K562 (cell line): ENCODE measurements around the gene TM2D3. TPM values are rescaled to one million over a fixed set of nuclear protein-coding genes. Genes with fewer than 3 reads are reported as not detected.
A peak's percentile ranks its signal among the peaks of the same experiment; 100 is the strongest.

Experiments
- ATAC-seq: fragments of 200-7000 bp; cut with Tn5 transposase; 3 replicates; pipeline ENCODE4 v1.9.1; 2020; ENCODE audit warnings: moderate library complexity
- BruUV-seq: library from RNA; stranded (reverse); fragments of 400-500 nt; replicated peaks from 2 replicates; lab custom pipeline; 2021; lab: Mats Ljungman, UMichigan
- CTCF ChIA-PET: fragments of 300-600 bp; formaldehyde crosslinking; extraction: SDS; loops from one replicate; lab custom pipeline; 2021; ENCODE audit warnings: low intra/inter-chr PET ratio; lab: Yijun Ruan, JAX
- POLR2A ChIA-PET: fragments of 300-600, 350-650 bp; sonication (Branson Sonifier 250); formaldehyde crosslinking; extraction: SDS; loops from one replicate; lab custom pipeline; 2021; ENCODE audit warnings: antibody characterized with exemption, inconsistent platforms; lab: Yijun Ruan, JAX
- DNase-seq, 4 experiments: peaks; one replicate each; pipeline versions ENCODE4 v3.0.0 to v3.0.0-alpha.2; 2011 to 2018; ENCODE audit warnings: low spot score in 3 of 4, mixed read lengths in 3 of 4; ENCODE audit errors: extremely low read depth in 1 of 4
- FAIRE-seq: peaks from 2 replicates; lab custom pipeline; 2011; peaks lifted over from hg19 to GRCh38; lab: Jason Lieb, UNC
- H2AFZ ChIP-seq: 2 replicates; pipeline ENCODE4 v1.6.0; 2011; ENCODE audit warnings: low read depth, low read length, control low read depth, inconsistent platforms
- H3K27ac ChIP-seq: fragments of 200-600 bp; 3 replicates; pipeline ENCODE4 v1.8.0; 2011; ENCODE audit warnings: low read depth, mild to moderate bottlenecking, control low read depth, inconsistent platforms, low read length, moderate library complexity, mixed read lengths; ENCODE audit errors: extremely low read depth
- H3K27me3 ChIP-seq, 2 experiments: fragments of 300-600 bp in 1 of 2; 2 replicates in 1 of 2; 3 replicates in 1 of 2; pipeline versions ENCODE4 v1.6.0 to v1.8.0; 2011; ENCODE audit warnings: inconsistent platforms in 2 of 2, low read length in 2 of 2, mild to moderate bottlenecking in 1 of 2, mixed read lengths in 1 of 2, moderate library complexity in 1 of 2; ENCODE audit not compliant: control insufficient read depth in 2 of 2, insufficient read depth in 2 of 2
- H3K36me3 ChIP-seq: fragments of 300-600 bp; 3 replicates; pipeline ENCODE4 v1.8.0; 2011; ENCODE audit warnings: mild to moderate bottlenecking, low read length, inconsistent platforms; ENCODE audit not compliant: control insufficient read depth, insufficient read depth
- H3K4me1 ChIP-seq, 2 experiments: fragments of 200-600 bp in 1 of 2; replicated peaks in 1 of 2; 2 replicates in 1 of 2; 3 replicates in 1 of 2; pipeline versions ENCODE4 v1.5.1 to v1.8.0; 2011; ENCODE audit warnings: inconsistent platforms in 2 of 2, low read length in 2 of 2, mild to moderate bottlenecking in 1 of 2, mixed read lengths in 1 of 2, moderate library complexity in 1 of 2; ENCODE audit not compliant: control insufficient read depth in 2 of 2, insufficient read depth in 2 of 2
- H3K4me2 ChIP-seq: 2 replicates; pipeline ENCODE4 v1.6.1; 2011; ENCODE audit warnings: low read length, control low read depth, inconsistent platforms, mixed read lengths; ENCODE audit not compliant: insufficient read depth
- H3K4me3 ChIP-seq: fragments of 200-600 bp; sonication (generic), shearing (Covaris generic); 2 replicates; pipeline ENCODE4 v1.5.1; 2016; ENCODE audit warnings: control low read depth, inconsistent platforms
- H3K79me2 ChIP-seq: fragments of 200-600 bp; 3 replicates; pipeline ENCODE4 v1.8.0; 2011; ENCODE audit warnings: low read length, inconsistent platforms; ENCODE audit not compliant: control insufficient read depth, insufficient read depth
- H3K9ac ChIP-seq, 2 experiments: 2 replicates each; pipeline versions ENCODE4 v1.6.0 to v1.6.1; 2011; ENCODE audit warnings: low read depth in 2 of 2, low read length in 2 of 2, control low read depth in 1 of 2, inconsistent platforms in 1 of 2, mild to moderate bottlenecking in 1 of 2, mixed read lengths in 1 of 2; ENCODE audit not compliant: insufficient read depth in 1 of 2
- H3K9me1 ChIP-seq: one replicate; pipeline ENCODE4 v1.6.0; 2011; ENCODE audit warnings: inconsistent platforms, mild to moderate bottlenecking, low read length, moderate library complexity; ENCODE audit not compliant: control insufficient read depth, insufficient read depth
- H3K9me3 ChIP-seq: replicated peaks from 2 replicates; pipeline ENCODE4 v1.5.1; 2011; ENCODE audit warnings: low read depth, low read length, inconsistent platforms; ENCODE audit not compliant: control insufficient read depth, insufficient read depth
- H4K20me1 ChIP-seq: replicated peaks from 2 replicates; pipeline ENCODE4 v1.6.1; 2011; ENCODE audit warnings: low read length, inconsistent platforms, mixed read lengths; ENCODE audit not compliant: control insufficient read depth, insufficient read depth
- BDP1 ChIP-seq: IDR thresholded peaks from 3 replicates; pipeline ENCODE4 v1.6.1; 2011; ENCODE audit not compliant: insufficient read length, insufficient read depth
- CTBP1 ChIP-seq: fragments of 450-650 bp; IDR thresholded peaks from 2 replicates; pipeline ENCODE4 v1.6.1; 2016; ENCODE audit warnings: borderline replicate concordance
- EZH2 ChIP-seq: IDR thresholded peaks from 2 replicates; pipeline ENCODE4 v1.6.1; 2012; ENCODE audit warnings: low read depth, mild to moderate bottlenecking, inconsistent platforms, low read length, borderline replicate concordance
- FOXO4 ChIP-seq: fragments of 450-650 bp; formaldehyde crosslinking; IDR thresholded peaks from 2 replicates; pipeline ENCODE4 v1.4.0; 2020; ENCODE audit warnings: mild to moderate bottlenecking, moderate library complexity
- HMBOX1 ChIP-seq: sonication (generic); IDR thresholded peaks from 2 replicates; pipeline ENCODE4 v1.6.1; 2016
- IRF2 ChIP-seq: sonication (generic); formaldehyde crosslinking; IDR thresholded peaks from 2 replicates; pipeline ENCODE4 v1.8.1; 2022; ENCODE audit warnings: mild to moderate bottlenecking, missing genetic modification reagents
- KLF6 ChIP-seq: fragments of 250-450 bp; sonication (Bioruptor Pico); IDR thresholded peaks from 2 replicates; pipeline ENCODE4 v1.4.0; 2020; ENCODE audit warnings: mild to moderate bottlenecking, moderate library complexity, borderline replicate concordance
- L3MBTL2 ChIP-seq: fragments of 450-650 bp; IDR thresholded peaks from 2 replicates; pipeline ENCODE4 v1.6.1; 2016; ENCODE audit warnings: mild to moderate bottlenecking, moderate library complexity
- MECOM ChIP-seq: fragments of 250-450 bp; sonication (Bioruptor Pico); IDR thresholded peaks from 2 replicates; pipeline ENCODE4 v1.8.0; 2022; ENCODE audit warnings: inconsistent platforms
- MXI1 ChIP-seq: IDR thresholded peaks from 2 replicates; pipeline ENCODE4 v1.6.1; 2011; ENCODE audit warnings: low read depth, mild to moderate bottlenecking, improper control_type of control experiment, low read length
- OTX1 ChIP-seq: fragments of 450-650 bp; formaldehyde crosslinking; IDR thresholded peaks from 2 replicates; pipeline ENCODE4 v1.4.0; 2022; ENCODE audit warnings: mild to moderate bottlenecking
- PHB2 ChIP-seq: fragments of 450-650 bp; IDR thresholded peaks from 2 replicates; pipeline ENCODE4 v1.6.1; 2017; ENCODE audit warnings: low read depth
- POLR2AphosphoS2 ChIP-seq: IDR thresholded peaks from 2 replicates; pipeline ENCODE4 v1.6.1; 2012; ENCODE audit warnings: low read length, improper control_type of control experiment
- PREB ChIP-seq: sonication (generic); formaldehyde crosslinking; IDR thresholded peaks from 2 replicates; pipeline ENCODE4 v1.8.1; 2023; ENCODE audit warnings: mild to moderate bottlenecking, missing genetic modification reagents
- USF2 ChIP-seq: sonication (generic); formaldehyde crosslinking; IDR thresholded peaks from 2 replicates; pipeline ENCODE4 v1.5.0; 2020; ENCODE audit warnings: missing genetic modification reagents
- YBX1 ChIP-seq: fragments of 450-650 bp; IDR thresholded peaks from 2 replicates; pipeline ENCODE4 v1.7.1; 2016; ENCODE audit warnings: mild to moderate bottlenecking
- ZBED1 ChIP-seq: IDR thresholded peaks from 2 replicates; pipeline ENCODE4 v1.6.1; 2014
- ZC3H11A ChIP-seq: IDR thresholded peaks from 2 replicates; pipeline ENCODE4 v1.6.1; 2012; ENCODE audit warnings: low read depth, low read length, improper control_type of control experiment
- ZNF217 ChIP-seq: sonication (generic); formaldehyde crosslinking; IDR thresholded peaks from 2 replicates; pipeline ENCODE4 v1.8.0; 2022; ENCODE audit warnings: mild to moderate bottlenecking, missing genetic modification reagents
- ZNF766 ChIP-seq: fragments of 200-800 bp; sonication (Bioruptor generic); conservative IDR thresholded peaks from 2 replicates; pipeline ENCODE4 v1.6.1; 2016; ENCODE audit warnings: missing genetic modification characterization, missing compliant biosample characterization
- WGBS: fragments of 100-300 bp; shearing (Covaris generic); methylation state at CpG from one replicate; pipeline ENCODE4 v1.1.6; 2016; ENCODE audit warnings: low coverage, mixed read lengths; ENCODE audit not compliant: insufficient coverage; ENCODE audit errors: missing lambda C conversion rate; 5-methylcytosine and 5-hydroxymethylcytosine counted together
- in situ Hi-C: fragments of 300-500 bp; cut with MboI; formaldehyde crosslinking; loops from 4 replicates; pipeline ENCODE4 v1.15.0; 2018; ENCODE audit warnings: inconsistent platforms, mixed read lengths
- intact Hi-C: fragments of 100-400 bp; cut with micrococcal nuclease; formaldehyde crosslinking; loops from 2 replicates; pipeline ENCODE4 v1.14.2; 2022
- polyA plus RNA-seq, 8 experiments: library from polyadenylated mRNA; depleted of rRNA in 4 of 8; stranded (reverse) in 5 of 8; unstranded in 3 of 8; fragments of >200 nt; fragmentation: Nextera tagmentation in 2 of 8; fragmentation: Illumina TruSeq in 1 of 8; extraction: Ambion mirVana in 2 of 8; extraction: Trizol in 1 of 8; gene quantifications; 2 replicates each; pipeline versions ENCODE4 v1.2.1 to v1.2.3, GENCODE V29; 2011 to 2014; ENCODE audit warnings: inconsistent platforms in 1 of 8, missing spikeins in 1 of 8
- total RNA-seq, 7 experiments: library from RNA; depleted of rRNA in 6 of 7; stranded (reverse); fragments of >200 nt in 6 of 7; fragmentation: Illumina TruSeq in 2 of 7; extraction: Trizol in 2 of 7; gene quantifications; 2 replicates each; pipeline versions ENCODE4 v1.2.1 to v1.2.3, GENCODE V29; 2011 to 2021; ENCODE audit warnings: low replicate concordance in 1 of 7

The TM2D3 gene
- total and polyA plus RNA-seq, 9 of the 15 experiments (the other 6 are each of a cell fraction or from before 2014, with no cell fraction given) = 16.5 to 67.9 (median 31.3) TPM

- H3K4me2 ChIP-seq = peak overlapping the region; percentile 86
- H4K20me1 ChIP-seq = no peaks in the 10 kb centered on the region
- in situ Hi-C loops (loop anchor here (5.0 kb wide), 1 partner anchor 361 kb away; no protein-coding TSS in a partner anchor), intact Hi-C loops (loop anchor here (5.0 kb wide), 1 partner anchor 119 kb away; no protein-coding TSS in a partner anchor)
- peak overlapping the region; percentile 90 for H3K27ac ChIP-seq
- H3K36me3 ChIP-seq = peaks cover 40% of the 10 kb centered on the region
- H3K4me3 ChIP-seq = peak overlapping the region; percentile 81
- H2AFZ ChIP-seq = peak overlapping the region; percentile 96
- H3K9me3 ChIP-seq = no peaks in the 10 kb centered on the region
- CTCF ChIA-PET = interaction anchor here (0.6 to 0.8 kb wide), 2 partner anchors 47 to 352 kb away, joined by 3 to 4 read pairs; no protein-coding TSS in a partner anchor
- WGBS = 8% methylated on average over 42 of the region's 42 CpGs
- POLR2A ChIA-PET = interaction anchor here (0.7 to 1.4 kb wide), 3 partner anchors 11 to 363 kb away, joined by 3 to 6 read pairs (median 3); no protein-coding TSS in a partner anchor
- peak; percentile 52 for ATAC-seq
- FAIRE-seq = peak; percentile 37
- H3K4me1 ChIP-seq = peaks cover 14 to 18% of the 10 kb centered on the region in 2 experiments
- H3K79me2 ChIP-seq = peaks cover 57% of the 10 kb centered on the region
- peak overlapping the region; percentile 83 to 97 for H3K9ac ChIP-seq
- H3K9me1 ChIP-seq = no peaks in the 10 kb centered on the region
- no peaks in the 10 kb centered on the region for H3K27me3 ChIP-seq
- DNase-seq = peak; percentile 40 to 56 (median 52)
- TSS peak; percentile 98 for BruUV-seq
- TF ChIP-seq PREB (CRISPR knock-in tag) = no peak
- TF ChIP-seq KLF6 = no peak
- no peak for TF ChIP-seq EZH2
- no peak for TF ChIP-seq IRF2 (CRISPR knock-in tag)
- TF ChIP-seq ZNF766 (CRISPR knock-in tag) = 0 out of 2 replicates have a peak, but pooled peaks have one; percentile 56
- no peak for TF ChIP-seq YBX1
- peak; percentile 56; the same call in 1 of the 2 replicates for TF ChIP-seq POLR2AphosphoS2
- no peak for TF ChIP-seq ZC3H11A
- no peak for TF ChIP-seq OTX1 (CRISPR knock-in tag)
- no peak for TF ChIP-seq ZBED1
- TF ChIP-seq FOXO4 (CRISPR knock-in tag) = no peak
- TF ChIP-seq PHB2 = no peak
- TF ChIP-seq MXI1 = 0 out of 2 replicates have a peak, but pooled peaks have one; percentile 31
- TF ChIP-seq L3MBTL2 = peak; percentile 67
- TF ChIP-seq MECOM = no peak
- no peak for TF ChIP-seq BDP1
- peak; percentile 30 for TF ChIP-seq USF2
- no peak for TF ChIP-seq ZNF217 (CRISPR knock-in tag)
- TF ChIP-seq HMBOX1 = no peak
- no peak for TF ChIP-seq CTBP1
These were observed 727 bp upstream of the TM2D3 start for GRCh38 chr15:101652786-101653430.
